ENCODE data around the gene SNHG17. TPM values are rescaled to one million over a fixed set of nuclear protein-coding genes. Genes with fewer than 3 reads are reported as not detected.

Gene SNHG17
- total and polyA plus RNA-seq, 9 of the 15 experiments (the other 6 are each of a cell fraction or from before 2014, with no cell fraction given): 29.8 to 106 (median 57.7) TPM

DNA sequence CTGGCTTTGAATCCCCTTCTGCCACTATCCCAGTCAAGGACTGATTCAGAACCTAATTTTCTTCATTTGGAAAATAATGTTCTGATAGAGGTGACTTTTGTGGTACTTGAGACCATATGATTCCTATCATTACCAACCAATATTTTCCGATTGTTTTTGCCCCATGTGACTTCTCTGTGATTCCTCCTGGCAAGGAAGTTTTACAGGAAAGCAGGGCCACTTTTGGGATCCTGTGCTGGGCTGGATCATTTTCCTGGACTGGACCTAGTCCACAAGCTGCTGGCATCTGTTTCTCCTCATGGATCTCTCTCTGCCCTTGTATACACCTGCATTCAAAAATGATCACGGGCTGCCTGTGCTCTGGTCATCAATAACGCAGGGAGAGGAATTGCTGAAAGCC is 13.9 kb upstream of the SNHG17 start:
- peaks cover 33% of the 10 kb centered on the region for H3K36me3 ChIP-seq (ENCODE audit: control insufficient read depth, insufficient read depth, low read length)
- H3K4me1 ChIP-seq (replicated peaks in 1 of 2; ENCODE audit: control insufficient read depth in 2 of 2, insufficient read depth in 2 of 2, low read length in 2 of 2): peaks cover 35 to 46% of the 10 kb centered on the region in 2 experiments
- no peak overlapping the region for H3K4me2 ChIP-seq (ENCODE audit: insufficient read depth, low read length)
- H3K9ac ChIP-seq (ENCODE audit: insufficient read depth in 1 of 2, low read depth in 2 of 2, low read length in 2 of 2): no peak overlapping the region; a peak in 1 of 4 replicates
- H3K27ac ChIP-seq (ENCODE audit: extremely low read depth, low read depth, low read length): no peak overlapping the region
- no peak overlapping the region for H2AFZ ChIP-seq (ENCODE audit: low read depth, low read length)
- peaks cover 24% of the 10 kb centered on the region for H3K79me2 ChIP-seq (ENCODE audit: control insufficient read depth, insufficient read depth, low read length)
- no peak for DNase-seq (ENCODE audit: extremely low read depth in 1 of 4, low spot score in 3 of 4)
- ATAC-seq: no peak
- no peak for FAIRE-seq
- ChIA-PET POLR2A (interaction anchor here (2.2 to 5.8 kb wide), 2 partner anchors 16 to 24 kb away, joined by 7 to 130 read pairs; partner anchors contain the start of genes RALGAPB and SNHG17), CTCF (ENCODE audit: low intra/inter-chr PET ratio) (no interaction called here)
- no TSS peak for BruUV-seq (replicated peaks)
- no peak for TF ChIP-seq ZNF134 (CRISPR knock-in tag; conservative IDR thresholded peaks at IDR 0.05)
- no peak for TF ChIP-seq SP2 (IDR thresholded peaks at IDR 0.05; ENCODE audit: extremely low read depth, low read depth, low read length, poor library complexity, severe bottlenecking)
- no peak for TF ChIP-seq CREM (IDR thresholded peaks at IDR 0.05; ENCODE audit: low read depth)
- no peak for TF ChIP-seq FIP1L1 (IDR thresholded peaks at IDR 0.05; ENCODE audit: low read depth, low read length, poor library complexity, severe bottlenecking)
- no peak overlapping the region for H3K4me3 ChIP-seq
- intact Hi-C loops (cut with micrococcal nuclease) (no loop called here), in situ Hi-C loops (cut with MboI) (no loop called here)
- 87% methylated on average over 3 of the region's 3 CpGs for WGBS (ENCODE audit: insufficient coverage, low coverage, missing lambda C conversion rate)
- H3K27me3 ChIP-seq (ENCODE audit: control insufficient read depth in 2 of 2, insufficient read depth in 2 of 2, low read length in 2 of 2): no peaks in the 10 kb centered on the region
- no peaks in the 10 kb centered on the region for H3K9me1 ChIP-seq (ENCODE audit: control insufficient read depth, insufficient read depth, low read length)
- no peaks in the 10 kb centered on the region for H3K9me3 ChIP-seq (replicated peaks; ENCODE audit: control insufficient read depth, insufficient read depth, low read depth, low read length)
- no peaks in the 10 kb centered on the region for H4K20me1 ChIP-seq (replicated peaks; ENCODE audit: control insufficient read depth, insufficient read depth, low read length)

DNA sequence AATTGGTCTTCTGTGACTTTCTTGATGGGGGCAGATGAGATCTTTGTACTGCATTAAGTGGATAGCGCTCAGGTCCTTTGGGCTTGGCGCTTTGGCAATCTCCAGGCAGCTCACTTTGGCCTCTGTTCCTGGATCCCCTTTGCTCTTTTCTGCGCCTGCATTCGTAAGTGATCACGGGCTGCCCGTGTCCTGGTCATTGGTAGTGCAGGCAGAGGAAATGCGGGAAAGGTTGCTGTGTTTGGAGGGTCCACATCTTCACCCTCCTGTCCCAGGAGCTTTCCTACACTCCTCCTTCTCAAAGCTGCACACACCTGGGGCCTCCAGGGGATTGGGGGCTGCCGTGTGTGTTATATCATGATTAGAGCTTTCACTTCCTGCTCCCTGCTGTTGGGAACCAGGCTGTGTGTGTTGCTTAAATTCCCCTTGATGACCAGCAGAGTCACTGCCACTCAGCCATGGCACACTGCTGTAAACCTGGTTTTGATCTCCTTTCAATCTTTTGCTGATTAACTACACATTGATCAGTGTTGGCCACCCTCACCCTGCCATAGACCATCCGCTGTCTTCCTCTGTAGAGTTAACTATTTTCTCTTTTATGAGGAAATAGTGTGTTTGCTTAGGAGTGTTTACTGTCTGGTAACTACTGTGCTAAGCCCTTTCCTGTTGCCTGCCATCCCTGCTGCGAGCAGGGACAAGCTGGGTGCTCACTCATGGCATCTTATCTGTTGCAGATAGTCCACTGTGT is 13.0 kb upstream of the SNHG17 start:
- Histone ChIP-seq H4K20me1 (replicated peaks; ENCODE audit: control insufficient read depth, insufficient read depth, low read length) (no peaks in the 10 kb centered on the region), H3K9ac (ENCODE audit: insufficient read depth in 1 of 2, low read depth in 2 of 2, low read length in 2 of 2) (peak overlapping the region; percentile 86 to 98), H3K9me3 (replicated peaks; ENCODE audit: control insufficient read depth, insufficient read depth, low read depth, low read length) (no peaks in the 10 kb centered on the region), H3K36me3 (ENCODE audit: control insufficient read depth, insufficient read depth, low read length) (peaks cover 33% of the 10 kb centered on the region), H3K4me3 (peak overlapping the region; percentile 98), H3K27me3 (ENCODE audit: control insufficient read depth in 2 of 2, insufficient read depth in 2 of 2, low read length in 2 of 2) (no peaks in the 10 kb centered on the region), H3K79me2 (ENCODE audit: control insufficient read depth, insufficient read depth, low read length) (peaks cover 24% of the 10 kb centered on the region), H3K9me1 (ENCODE audit: control insufficient read depth, insufficient read depth, low read length) (no peaks in the 10 kb centered on the region), H3K4me1 (replicated peaks in 1 of 2; ENCODE audit: control insufficient read depth in 2 of 2, insufficient read depth in 2 of 2, low read length in 2 of 2) (peaks cover 27 to 37% of the 10 kb centered on the region in 2 experiments), H3K27ac (ENCODE audit: extremely low read depth, low read depth, low read length) (peak overlapping the region; percentile 92), H2AFZ (ENCODE audit: low read depth, low read length) (peak overlapping the region; percentile 92), H3K4me2 (ENCODE audit: insufficient read depth, low read length) (peak overlapping the region; percentile 96)
- DNase-seq (ENCODE audit: extremely low read depth in 1 of 4, low spot score in 3 of 4): peak in 2 of 4 experiments; percentile 54 to 74
- intact Hi-C loops (cut with micrococcal nuclease): no loop called here
- ChIA-PET POLR2A (interaction anchor here (0.7 to 5.8 kb wide), 13 partner anchors 10 to 514 kb away, joined by 3 to 130 read pairs (median 4); partner anchors contain the start of genes DHX35, RALGAPB and SNHG17), CTCF (ENCODE audit: low intra/inter-chr PET ratio) (interaction anchor here (3.9 kb wide), 1 partner anchor 13 kb away, joined by 72 read pairs; the partner anchor contains the start of gene SNHG17)
- BruUV-seq (replicated peaks): no TSS peak
- 16% methylated on average over 10 of the region's 10 CpGs for WGBS (ENCODE audit: insufficient coverage, low coverage, missing lambda C conversion rate)
- FAIRE-seq: peak; percentile 26
- peak; percentile 50 for ATAC-seq
- in situ Hi-C loops (cut with MboI): no loop called here
- TF ChIP-seq, protein P1, sequence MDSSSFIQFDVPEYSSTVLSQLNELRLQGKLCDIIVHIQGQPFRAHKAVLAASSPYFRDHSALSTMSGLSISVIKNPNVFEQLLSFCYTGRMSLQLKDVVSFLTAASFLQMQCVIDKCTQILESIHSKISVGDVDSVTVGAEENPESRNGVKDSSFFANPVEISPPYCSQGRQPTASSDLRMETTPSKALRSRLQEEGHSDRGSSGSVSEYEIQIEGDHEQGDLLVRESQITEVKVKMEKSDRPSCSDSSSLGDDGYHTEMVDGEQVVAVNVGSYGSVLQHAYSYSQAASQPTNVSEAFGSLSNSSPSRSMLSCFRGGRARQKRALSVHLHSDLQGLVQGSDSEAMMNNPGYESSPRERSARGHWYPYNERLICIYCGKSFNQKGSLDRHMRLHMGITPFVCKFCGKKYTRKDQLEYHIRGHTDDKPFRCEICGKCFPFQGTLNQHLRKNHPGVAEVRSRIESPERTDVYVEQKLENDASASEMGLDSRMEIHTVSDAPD (CRISPR knock-in tag; IDR thresholded peaks at IDR 0.05): no peak
- TF ChIP-seq, protein P2, sequence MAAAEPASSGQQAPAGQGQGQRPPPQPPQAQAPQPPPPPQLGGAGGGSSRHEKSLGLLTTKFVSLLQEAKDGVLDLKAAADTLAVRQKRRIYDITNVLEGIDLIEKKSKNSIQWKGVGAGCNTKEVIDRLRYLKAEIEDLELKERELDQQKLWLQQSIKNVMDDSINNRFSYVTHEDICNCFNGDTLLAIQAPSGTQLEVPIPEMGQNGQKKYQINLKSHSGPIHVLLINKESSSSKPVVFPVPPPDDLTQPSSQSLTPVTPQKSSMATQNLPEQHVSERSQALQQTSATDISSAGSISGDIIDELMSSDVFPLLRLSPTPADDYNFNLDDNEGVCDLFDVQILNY (CRISPR knock-in tag; IDR thresholded peaks at IDR 0.05): no peak
- peak; percentile 47; the same call in 1 of the 2 replicates for TF ChIP-seq TAL1 (IDR thresholded peaks at IDR 0.05)
- TF ChIP-seq ETV5 (CRISPR knock-in tag; IDR thresholded peaks at IDR 0.05; ENCODE audit: low read depth): peak; percentile 63; the same call in 1 of the 2 replicates

Data from K562 (cell line).